MV-4-11 (cell line): ENCODE data around the gene MAP2K4.
"Not testable (repeated sequence)": the region's sequence is repeated elsewhere in the genome, so short reads cannot be mapped to it uniquely, and the experiment has no call there.

Experiments used
- DNase-seq: peaks from one replicate; lab custom pipeline; 2025; lab: John Stamatoyannopoulos, UW

MAP2K4 gene

DNA sequence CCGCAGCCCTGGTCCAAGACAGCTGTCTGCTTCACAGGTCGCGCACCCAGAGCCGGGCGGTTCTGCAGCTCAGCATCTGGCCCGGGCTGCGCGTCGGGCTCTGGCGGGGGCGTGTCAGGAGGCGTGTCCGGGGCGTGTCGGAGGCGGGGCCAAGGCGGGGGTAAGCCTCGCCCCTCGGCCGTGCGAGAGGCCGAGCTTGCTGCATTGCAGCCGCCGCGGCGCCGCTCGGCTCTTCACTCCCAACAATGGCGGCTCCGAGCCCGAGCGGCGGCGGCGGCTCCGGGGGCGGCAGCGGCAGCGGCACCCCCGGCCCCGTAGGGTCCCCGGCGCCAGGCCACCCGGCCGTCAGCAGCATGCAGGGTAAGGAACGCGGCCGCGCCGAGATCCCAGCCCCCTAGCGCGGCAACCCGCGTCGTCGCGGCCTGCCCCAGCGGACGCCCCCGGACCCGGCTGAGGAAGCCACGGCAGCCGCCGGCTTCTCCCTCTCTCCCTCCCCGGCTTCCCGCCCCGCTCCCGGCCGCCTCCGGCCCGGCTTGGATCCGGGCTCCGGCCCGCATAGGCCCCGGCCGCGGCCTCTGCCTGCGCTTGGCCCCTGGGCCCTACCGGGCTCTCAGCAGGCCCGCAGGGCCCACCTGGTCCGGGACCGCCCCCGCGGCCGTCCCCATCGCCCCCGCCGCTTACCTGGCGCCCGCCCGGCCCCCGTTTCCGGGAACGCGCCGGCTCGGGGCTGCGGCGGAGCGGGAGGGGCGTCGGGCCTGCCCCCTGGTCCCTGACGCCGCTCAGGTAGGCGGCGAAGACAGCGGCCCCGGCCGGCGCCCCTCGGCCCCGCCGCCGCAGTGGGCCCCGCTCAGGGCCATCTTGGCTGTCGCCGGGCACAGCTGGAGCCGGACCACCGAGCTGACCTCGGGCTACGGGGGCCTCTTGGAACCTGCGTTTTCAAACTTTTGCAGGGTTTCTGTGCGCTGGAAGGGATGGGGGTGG lies at the start of gene MAP2K4:
MAP2K4 (plus strand) TSS at position 236 of the 981 bp plus-strand sequence; CDS start at position 246, 10 bp downstream.
- peak; percentile 74 for DNase-seq

DNA sequence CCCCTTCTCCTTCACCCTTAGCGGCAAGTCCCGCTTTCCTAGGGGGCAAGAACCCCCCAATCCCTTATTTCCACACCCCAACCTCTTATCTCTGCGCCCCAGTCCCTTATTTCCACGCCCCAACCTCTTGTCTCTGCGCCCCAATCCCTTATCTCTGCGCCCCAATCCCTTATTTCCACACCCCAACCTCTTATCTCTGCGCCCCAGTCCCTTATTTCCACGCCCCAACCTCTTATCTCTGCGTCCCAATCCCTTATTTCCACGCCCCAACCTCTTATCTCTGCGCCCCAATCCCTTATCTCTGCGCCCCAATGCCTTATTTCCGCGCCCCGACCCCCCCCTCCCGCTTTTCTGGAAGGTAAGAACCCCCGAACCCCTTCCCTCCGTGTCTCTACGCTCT lies 47.9 kb upstream of the MAP2K4 start:
- DNase-seq, result not testable (repeated sequence)

DNA sequence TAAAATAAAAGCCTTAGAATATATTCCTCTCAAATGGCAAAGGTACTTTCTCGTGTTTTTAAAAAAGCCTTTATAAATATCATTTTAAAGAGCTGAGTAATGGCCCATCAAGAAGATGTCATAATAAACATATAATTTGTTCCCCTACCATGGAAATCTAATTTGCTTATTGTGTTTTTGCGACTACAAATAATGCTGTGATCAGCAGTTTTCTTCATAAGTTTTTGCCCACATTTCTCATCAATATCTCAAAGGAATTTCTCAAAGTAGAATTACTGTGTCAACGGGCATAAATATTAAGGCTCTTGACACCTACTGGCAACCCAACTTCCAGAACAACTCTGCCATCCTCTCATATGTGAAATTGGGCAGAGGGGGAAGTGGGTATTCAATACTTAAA lies 40.9 kb upstream of the MAP2K4 start:
- no peak for DNase-seq

DNA sequence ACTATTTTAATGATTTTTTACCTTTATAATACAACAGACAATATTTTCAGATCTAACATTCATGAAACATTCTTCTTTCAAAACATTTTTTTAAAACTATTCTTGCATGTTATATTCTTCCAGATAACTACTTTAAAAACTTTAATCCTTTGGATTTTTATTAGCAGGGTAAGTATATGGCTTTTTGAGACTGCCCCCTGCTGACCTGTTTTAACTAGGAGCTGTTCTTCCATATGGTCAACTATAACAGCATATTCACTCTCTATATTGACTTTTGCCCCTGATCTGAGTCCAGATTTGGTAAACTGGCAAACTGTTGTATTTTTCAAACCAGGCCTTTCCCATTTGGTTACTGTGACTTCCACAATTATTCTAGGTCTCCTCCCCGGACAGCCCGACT lies 39.9 kb upstream of the MAP2K4 start:
- no peak for DNase-seq

DNA sequence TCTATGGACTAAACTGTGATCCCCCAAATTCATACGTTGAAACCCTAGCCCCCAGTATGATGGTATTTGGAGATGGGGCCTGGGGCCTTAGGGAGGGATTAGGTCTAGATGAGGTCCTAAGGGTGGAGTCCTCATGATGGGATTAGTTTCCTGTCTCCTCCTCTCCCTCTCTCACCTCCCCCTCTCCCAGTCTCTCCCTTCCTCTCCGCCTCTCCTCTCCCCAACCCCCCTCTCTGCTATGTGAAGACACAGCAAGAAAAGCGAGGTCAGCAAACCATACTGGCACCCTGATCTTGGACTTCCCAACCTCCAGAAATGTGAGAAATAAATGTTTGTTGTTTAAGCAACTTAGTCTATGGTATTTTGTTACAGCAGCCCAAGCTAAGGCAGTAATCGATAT lies 38.8 kb upstream of the MAP2K4 start:
- DNase-seq, result no peak

DNA sequence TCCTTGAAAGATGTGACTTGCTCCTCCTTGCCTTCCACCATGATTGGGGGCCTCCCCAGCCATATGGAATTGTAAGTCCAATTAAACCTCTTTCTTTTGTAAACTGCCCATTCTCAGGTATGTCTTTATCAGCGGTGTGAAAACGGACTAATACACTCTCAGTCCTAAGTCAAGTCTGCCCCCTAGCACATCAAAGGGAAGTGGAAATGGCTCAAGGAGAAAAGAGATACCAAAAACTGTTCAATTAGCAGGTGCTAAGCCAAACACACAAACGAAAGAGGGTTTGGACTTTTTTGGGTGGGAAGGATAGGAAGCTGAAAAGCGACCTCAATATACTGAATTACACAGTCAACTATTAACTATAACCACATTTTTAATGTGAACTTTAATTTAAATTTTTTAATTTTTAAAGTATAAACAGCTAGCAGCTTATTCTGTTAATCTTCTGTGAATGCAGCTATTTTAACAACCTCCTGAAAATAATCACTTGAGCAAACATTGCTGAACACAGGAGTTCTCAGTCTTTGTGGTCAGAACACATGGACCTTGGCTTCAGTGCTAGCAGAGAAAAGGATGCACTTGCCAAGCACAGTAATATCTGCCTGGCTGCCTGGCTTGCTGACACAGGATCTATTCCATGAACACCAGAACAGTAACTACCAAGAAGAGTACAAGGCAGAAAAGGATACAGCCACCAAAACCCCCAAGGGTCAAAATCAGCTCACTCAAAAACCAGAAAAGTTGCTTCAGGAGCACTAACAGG lies 34.3 kb upstream of the MAP2K4 start:
- no peak for DNase-seq

DNA sequence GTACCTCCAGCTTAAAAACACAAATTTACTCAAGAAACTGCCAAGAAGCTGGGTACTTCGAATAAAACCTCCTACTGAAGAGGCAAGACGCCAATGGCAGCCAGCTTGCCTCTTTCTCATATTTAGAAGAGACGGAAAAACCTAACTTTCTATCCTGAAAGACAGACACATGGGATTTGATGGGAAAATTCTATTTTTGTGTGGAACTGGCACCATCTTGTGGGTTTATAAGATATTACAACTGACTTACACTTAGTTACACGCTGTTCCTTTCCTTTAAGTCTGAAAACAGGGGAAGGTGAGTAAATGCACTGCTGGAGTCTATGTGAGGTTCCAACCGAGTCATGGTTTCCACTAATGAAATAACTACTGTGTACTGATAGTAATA lies 33.7 kb upstream of the MAP2K4 start:
- no peak for DNase-seq

DNA sequence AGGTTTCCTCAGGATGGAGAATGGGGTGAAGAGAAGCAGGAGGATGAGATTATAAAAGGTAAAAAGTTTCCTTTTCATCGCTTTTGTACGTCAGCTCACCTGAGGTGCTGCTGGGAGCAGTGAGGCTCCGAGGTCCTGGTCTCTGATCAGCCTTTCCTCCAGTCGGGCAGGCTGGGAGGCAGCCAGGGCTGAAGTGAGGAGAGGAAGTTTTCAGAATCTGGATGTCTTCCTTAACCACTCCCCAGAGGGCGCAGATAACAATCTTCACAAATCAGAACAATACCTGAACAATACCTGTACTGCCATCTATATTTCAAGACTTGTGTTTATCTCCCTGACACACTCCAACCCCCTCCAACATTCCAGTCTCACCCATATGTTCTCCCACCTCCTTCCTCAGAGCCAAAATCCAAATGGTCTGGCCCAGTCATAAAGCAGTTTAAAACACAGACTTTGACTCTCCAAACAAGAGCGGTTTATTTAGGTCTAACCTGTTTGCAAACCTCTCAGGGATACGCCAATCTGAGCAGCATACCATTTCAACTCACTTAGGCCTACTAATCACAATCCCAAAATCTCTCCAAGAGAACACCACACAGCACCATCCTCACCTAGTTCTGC lies 30.2 kb upstream of the MAP2K4 start:
- no peak for DNase-seq

DNA sequence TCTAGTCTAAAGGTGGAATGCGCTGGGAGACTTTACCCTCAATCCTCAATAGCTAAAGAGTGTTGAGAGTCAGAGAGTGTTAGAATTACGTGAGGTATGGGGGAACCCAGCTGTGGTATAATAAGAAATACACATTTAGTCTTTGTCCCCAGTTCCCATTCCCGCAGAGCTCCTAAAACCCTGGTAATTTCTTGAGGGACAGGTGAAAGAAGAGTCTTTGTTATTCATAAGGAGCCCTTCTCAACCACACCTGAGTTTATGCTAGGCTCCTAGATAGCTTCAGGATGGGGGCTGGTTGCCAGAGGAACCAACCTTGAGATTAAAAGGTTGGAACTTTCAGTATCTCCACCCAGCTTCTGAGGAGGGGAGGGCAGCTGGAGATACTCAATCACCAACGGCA lies 29.2 kb upstream of the MAP2K4 start:
- DNase-seq, result no peak

DNA sequence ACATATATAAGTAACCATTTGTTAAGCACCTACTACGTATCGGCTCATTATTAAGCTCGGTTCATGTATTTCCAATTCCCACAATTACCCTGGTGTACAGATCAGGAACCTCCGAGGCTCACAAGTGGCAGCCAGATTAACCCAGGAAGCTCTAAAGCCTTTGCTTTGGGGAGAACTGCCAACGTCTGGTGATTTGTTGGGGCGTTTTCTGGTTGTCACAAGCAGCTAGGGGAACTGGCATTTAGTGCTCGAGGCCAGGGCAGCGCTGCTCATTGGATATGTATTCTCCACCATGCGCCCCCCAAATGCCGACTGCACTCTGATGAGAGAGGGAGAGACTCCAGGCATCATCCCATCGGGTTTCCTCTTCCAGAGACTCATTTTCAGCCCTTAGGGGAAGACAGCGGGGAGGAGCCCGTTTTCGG lies 23.9 kb upstream of the MAP2K4 start:
- DNase-seq, result peak; percentile 56

DNA sequence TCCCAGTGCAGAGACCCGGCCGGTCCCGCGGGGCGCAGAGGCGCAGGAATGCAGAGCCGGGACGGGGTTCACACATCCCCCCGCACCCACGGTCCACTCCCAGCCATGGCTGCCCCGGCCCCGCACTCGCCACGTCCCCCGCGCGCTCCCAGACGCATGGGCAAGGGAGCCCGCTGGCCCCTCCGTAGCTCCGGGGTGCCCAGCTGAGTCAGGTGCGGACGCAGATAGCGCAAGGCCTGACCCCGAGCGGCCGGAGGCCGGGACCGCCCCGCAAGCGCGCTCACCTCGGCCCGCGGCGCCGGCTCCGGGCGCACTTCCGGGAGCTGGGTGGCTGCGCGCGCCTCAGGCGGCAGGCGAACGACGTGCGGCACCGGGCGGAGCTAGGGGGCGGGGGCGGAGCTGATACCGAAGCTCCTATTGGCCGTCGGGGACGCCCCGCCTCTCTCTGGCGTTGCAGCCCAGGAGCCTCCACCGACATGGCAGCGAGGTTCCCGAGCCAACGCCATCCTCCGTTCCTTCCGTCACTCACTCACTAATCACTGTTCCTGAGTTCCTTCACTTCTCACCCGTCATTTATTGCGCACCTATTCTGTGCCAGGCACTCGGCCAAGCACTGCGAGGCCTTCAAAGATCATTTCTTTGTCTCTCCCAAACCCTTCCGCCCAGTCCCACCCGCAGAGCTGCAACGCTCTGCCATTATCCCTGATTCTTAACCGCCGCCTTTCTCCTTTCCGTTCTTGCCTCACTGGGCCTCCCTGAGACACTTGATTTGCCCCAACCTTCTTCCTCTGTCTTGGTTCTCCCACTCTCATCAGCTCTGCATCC lies 23.3 kb upstream of the MAP2K4 start, which contains the start of gene ZNF18:
ZNF18 (minus strand) TSS at position 329 of the 825 bp plus-strand sequence. CDS start 4,646 bp downstream, outside the sequence.
- DNase-seq, result peak; percentile 90

DNA sequence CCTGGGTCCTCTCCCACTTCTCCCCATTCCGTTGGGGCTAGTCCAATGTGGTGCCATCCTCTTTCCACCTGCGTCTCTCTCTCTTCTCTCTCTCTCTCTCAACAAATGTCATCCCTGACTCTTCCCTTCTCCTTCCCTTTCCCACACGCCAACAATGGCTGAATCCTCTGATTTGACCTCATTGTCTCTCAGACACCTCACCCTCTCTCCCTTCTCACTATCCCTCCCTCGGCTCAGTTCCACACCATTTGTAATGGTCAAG lies 22.8 kb upstream of the MAP2K4 start:
- no peak for DNase-seq

DNA sequence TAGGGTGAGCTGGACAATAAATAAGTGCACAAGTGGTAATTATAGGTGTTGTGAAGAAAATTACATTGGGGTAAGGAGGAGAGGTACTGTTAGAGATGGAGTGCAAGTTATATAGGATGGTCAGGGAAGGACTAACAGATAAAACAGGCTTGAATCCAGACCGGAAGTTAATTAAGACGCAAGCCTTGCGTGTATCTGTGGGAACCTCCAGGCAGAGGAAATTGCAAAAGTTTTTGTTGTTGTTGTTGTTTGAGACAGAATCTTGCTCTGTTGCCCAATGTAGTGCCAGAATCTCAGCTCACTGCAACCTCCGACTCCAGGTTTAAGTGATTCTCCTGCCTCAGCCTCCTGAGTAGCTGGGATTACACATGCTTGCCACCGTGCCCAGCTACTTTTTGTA lies 21.0 kb upstream of the MAP2K4 start:
- DNase-seq, result peak; percentile 55

DNA sequence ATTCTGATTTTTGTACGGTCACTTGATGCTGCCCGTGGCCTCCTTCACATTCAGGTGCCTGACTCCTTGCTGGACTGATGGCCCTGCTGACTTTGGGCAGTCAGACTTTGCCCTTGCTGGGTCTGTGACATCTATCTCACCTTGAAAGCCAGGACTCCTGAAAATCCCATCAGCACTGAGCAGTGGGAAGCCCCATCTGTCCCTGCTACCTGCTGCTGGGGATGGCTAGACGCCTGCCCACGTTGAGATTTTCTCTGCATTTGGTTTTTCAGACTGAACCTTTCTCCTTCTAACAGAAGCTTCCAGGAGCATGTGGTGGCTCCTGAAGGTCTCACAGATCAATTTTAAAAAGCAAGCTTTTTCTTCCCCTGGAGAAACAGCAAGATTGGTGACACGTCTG lies 13.2 kb upstream of the MAP2K4 start:
- DNase-seq, result no peak

DNA sequence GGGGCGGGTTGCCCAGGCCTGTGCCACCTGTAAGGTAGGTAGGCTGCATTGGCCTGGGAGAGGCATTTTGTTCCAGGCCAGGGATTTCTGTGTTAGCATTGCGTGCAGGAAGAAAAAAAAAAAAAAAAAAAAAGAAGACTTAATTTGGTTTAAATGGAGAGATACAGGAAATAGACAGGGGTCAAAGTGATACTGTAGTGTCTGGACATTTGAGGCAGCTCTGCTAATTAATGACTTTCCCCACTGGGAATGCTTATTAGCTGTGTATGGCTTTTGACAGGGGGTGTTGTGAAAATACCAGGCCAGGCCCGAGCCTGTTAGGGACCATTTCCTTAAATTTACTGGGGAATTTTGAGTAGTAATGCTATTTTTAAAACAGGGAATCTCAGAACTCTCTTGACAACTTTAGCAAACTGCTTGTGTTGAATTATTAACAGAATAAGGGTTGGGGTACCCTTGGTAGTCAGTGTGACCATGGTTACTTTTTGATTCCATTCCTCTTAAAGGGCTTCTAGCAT lies 1.0 kb downstream of the MAP2K4 start:
- no peak for DNase-seq

DNA sequence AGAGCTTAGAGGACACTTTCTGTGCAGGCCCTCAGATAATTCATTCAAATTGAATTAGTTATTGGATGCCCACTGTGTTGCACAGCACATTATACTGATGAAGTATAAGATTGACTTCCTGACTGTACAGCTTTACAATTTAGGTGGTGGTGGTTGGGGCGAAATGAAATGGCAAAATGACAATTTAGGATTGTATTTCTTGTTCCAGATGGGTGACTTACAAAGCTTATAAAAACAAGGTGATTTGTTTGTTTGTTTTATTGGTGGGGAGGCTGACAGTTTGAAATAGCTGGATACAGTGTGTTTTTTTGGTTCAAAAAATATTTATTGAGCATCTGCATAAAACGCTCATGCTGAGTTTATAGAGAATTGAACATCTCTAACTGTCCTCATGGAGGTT lies 1.6 kb downstream of the MAP2K4 start:
- DNase-seq, result no peak

DNA sequence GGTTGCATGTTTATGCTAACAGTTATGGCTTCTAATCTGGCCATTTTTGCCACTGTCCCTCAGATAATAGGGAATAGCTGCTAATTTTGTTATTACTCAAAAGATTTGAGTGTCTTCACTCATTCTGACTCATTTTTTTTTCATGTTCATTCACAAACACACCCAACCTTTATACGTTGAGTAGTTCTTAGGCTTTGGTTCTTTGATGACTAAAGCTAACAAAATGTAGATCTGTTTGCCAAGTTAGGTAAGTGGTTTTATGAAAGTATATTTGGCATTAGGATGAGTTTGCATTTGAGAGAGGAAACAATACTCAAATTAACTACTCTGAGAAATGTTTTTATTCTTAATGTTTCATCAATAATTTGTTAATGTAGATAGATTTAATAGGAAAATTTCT lies 3.6 kb downstream of the MAP2K4 start:
- DNase-seq, result no peak

DNA sequence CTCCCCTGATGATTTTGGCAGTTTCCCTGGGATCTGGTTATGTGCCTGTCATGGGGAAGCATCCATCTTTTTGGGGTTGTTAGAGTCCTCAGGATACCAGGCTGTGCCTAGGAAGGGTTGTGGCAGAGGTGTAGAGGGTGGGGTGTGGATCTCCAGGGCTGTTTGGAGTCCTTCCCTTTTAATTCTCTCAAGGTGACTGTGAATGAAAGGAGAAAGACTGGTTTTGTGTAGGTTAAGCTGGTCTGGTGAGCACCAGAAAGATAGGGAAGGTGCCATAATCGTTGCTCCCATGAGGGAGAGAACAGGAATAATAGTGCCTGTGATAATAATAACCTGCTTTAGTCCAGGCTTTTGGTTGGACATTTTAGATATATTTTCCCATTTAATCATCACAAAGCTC lies 7.0 kb downstream of the MAP2K4 start:
- DNase-seq, result no peak

DNA sequence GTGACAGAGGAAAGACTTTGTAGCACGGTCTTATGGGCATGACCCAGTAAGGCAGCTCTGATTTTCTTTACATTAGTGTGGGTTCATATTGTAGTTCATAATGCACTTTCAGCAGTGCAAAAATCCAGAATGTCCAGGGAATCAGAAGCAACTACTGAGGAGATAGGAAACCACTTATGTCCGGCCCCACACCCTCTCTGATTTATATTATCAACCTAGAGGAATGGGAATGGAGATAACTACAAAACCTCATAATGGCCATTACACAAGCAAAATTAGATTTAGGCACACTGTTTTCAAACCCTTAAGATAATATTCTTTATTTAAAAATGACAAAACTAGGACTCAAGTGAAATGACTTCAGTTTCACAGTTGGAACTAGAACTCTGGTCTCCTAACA lies 7.9 kb downstream of the MAP2K4 start:
- DNase-seq, result no peak

DNA sequence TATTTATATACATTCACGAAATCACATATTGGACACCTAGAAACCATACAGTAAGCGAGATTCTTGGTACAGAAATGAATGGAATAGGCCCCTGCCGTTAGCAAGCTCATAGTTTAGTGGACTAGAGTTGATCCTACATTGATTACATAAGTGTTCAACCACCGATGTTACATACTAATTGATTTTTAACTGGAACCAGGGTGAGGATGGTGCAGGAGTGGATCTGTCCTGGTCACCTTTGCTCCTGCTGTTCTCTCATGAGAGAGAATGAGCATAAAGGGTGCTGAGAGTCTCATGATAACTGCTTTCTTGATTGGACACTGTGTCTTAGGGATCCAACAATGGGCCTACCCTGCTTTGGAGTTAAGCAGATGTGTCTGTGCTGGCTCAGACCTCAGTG lies 13.9 kb downstream of the MAP2K4 start:
- no peak for DNase-seq

DNA sequence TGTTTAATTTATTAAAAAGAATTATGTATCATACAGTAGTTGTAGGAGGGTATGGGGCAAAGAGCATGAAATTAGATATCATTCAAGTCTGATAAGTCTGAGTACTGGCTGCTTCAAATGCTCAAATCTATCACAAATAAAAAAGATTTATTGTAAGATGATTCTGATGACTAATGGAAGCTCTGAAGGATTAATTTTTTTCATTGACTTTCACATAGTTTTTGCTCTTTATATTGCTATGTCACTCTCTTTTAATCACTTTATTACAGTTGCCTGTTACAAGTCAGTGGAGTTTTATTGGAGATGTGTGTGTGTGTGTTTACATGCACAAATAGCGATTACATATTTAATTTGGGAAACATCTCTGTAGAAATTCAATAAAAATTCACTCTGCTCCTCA lies 15.0 kb downstream of the MAP2K4 start:
- no peak for DNase-seq

DNA sequence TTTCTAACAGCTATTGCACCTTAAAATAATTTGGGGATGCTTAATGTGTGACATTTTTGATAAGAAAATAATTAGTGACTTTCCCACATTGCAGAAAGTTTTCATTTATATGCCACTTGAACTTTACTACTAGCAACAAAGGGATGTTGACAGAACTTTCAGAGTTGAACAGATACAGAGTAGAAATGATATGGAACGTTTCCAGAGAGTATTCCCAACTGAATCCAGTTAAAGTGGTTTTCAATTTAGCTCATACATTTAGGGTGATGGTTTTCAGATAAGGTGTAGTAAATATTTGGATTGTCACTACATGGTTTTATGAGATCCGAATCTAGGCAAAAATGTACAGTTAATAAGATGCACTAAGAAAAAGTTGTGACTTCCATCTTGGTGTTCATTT lies 17.3 kb downstream of the MAP2K4 start:
- no peak for DNase-seq
